Stimulated activated CD4-positive, alpha-beta T cell treated with anti-CD3 and anti-CD28 coated beads, TNF-alpha, amount 100 ng/mL, for 4 hours (primary cell): ENCODE results near the gene CPED1.
"Not testable (repeated sequence)": the region's sequence is repeated elsewhere in the genome, so short reads cannot be mapped to it uniquely, and the experiment has no call there.

Experiments used
- DNase-seq, 3 experiments: peaks; one replicate each; pipeline ENCODE4 v3.0.0-alpha.2; 2020; ENCODE audit warnings: low read depth in 3 of 3

The CPED1 gene

GRCh38 chr7:121286186-121286585, 297.7 kb downstream of the CPED1 start:
- DNase-seq: no peak

DNA sequence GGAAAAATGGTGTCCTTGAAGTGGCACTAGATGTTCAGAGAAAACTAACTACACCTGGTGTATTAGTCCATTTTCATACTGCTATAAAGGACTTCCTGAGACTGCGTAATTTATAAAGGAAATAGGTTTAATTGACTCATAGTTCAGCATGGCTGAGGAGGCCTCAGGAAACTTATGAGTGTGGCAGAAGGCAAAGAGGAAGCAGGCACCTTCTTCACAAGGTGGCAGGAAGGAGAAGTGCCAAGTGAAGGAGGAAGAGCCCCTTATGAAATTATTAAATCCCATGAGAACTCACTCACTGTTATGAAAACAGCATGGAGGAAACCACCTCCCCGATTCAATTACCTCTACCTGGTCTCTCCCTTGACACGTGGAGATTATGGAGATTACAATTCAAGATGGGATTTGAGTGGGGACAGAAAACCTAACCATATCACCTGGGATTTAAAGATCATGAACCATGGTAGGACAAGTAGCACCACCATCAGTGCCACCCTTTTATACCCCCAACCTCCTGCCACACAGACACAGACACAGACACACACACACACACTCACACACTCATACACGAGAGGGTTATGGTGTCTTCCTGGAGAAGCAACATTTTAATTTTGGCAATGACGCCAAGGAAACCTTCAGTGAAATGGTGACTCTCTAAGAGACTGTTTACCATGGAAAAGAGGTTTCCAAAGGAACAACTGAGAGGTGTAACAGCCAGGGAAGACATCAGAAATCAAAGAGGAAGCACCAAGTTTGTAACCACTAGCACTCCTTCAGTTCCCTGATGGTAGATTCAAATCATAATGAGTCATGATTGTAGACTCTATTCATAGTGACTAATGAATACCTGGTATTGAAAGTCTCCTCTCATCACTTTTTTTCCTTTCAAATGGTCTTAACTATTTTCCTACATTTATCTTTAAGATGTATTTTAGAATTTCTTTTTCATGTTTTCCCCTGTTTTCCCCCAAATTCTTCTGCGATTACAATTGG, 298.5 kb downstream of the CPED1 start:
- DNase-seq: no peak

DNA sequence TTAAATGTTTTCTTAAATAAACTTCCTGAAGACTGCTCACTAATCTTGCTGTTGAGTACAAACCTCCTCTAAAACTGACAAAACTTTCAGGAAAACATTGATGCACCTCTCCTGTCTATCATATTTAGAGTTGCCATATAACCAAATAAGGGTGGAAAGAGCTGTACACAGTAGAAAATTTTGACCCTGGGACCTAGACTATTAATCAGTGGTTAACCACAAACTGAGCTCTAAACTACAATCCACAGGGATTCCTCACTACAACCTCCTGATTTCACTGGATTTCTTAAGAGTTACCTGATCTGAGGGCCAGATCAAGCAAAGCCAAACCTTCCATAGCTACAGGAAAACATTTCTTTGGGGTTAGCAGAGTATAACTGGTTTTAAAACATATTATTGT, 300.4 kb downstream of the CPED1 start:
- DNase-seq: no peak

GRCh38 chr7:121289930-121290329, 301.4 kb downstream of the CPED1 start:
- not testable (repeated sequence) for DNase-seq

GRCh38 chr7:121294448-121294992, 306.0 kb downstream of the CPED1 start:
- no peak for DNase-seq

DNA sequence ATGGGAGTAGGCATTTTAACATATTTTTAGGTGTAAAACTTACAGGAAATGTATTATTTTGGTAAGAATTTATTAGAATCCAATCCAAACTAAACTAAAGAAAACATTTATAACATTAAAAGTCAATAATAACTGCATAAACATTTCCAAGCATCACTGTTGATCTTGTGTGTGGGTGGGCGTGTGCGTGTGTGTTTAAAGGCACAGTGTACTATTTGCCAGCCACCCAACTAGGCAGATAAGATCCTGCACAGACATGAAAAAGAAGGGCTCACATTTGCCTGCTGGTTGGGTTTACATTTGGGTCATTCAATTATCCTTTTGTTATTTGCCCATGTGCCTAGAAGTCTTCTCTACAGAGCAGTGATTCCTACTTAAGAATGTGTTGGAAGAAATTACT, 309.3 kb downstream of the CPED1 start:
- DNase-seq: no peak

GRCh38 chr7:121298831-121299239, 310.3 kb downstream of the CPED1 start:
- DNase-seq: no peak

GRCh38 chr7:121300685-121301420, 312.3 kb downstream of the CPED1 start:
- no peak for DNase-seq

GRCh38 chr7:121301446-121302213, 313.1 kb downstream of the CPED1 start:
- DNase-seq: no peak

DNA sequence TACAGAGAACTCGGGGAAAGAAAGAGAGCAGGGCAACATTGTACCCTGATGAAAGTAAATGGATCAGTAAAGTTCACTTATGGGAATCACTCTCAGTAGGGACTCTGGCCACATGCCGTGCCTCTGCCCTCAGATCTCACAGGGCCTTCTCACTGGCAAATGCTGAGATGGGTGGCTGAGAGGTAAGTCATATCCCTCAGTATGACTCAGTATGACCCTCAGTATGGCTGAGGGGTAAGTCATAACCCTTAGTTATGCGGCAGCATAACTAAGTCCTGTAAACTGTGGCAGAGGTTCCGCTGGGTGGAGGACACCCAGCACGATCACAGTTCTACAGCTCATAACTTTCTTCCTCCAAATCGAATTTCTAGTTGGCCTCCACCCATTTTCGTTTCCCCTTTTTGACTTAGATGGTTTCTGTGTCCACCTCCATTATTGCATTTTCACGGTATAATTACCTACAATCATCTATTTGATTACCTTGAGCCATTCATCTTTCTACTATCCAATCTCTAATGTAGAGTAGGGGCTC, 313.8 kb downstream of the CPED1 start:
- DNase-seq: no peak

DNA sequence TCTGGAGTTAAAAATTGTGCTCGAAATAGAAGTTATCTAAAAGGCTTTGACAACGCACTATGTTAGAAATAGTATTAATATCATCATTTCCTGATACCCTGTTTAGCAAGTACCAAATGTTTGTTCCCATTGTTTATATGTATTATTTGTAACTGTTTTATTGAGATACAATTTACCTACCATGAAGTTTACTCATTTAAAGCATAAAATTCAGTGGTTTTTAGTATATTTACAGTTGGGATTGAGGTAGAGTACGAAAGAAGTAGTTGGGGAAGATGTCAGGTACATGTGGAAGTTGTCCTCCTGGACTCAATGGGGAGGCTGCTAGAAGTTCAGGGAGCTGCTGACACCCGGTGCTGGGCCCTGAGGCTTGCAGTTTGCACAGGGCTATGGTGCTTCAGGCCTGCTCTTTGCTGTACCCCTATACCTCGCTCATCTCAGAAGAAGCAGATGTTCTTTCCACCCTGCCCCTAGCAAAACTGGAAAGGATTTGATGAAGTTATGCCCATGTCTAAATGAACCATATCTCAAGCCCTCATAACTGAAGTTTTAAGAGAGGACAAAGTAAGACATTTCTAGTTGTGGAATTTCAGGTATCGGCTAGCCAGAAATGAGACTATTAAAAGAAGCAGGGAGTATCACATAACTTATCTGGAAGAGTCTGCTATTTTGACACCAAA, 315.1 kb downstream of the CPED1 start:
- DNase-seq: no peak

DNA sequence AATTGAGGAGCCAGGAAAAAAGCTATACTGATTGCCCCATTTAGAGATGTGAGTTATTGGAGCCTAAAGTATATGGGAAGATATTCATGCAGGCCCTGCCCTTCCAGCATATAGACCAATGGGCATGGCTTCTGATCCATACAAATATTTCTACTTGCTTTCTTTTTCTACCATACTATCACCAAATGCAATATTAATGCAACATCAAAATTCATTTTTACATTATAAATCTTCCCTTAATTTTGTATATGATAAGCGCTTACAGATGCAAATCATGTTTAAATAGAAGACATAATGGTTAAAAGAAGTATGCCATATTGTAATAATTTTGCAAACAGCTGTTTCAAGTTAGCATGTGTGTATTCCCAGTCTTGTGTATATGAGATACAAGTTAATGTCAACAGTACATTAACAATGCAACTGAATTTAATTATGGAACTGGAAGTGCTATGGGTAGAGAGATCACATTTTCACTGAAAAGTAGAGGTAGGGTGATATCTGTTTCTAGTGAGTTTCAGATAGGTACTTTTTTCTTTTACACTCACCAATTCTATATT, 315.7 kb downstream of the CPED1 start:
- no peak for DNase-seq

DNA sequence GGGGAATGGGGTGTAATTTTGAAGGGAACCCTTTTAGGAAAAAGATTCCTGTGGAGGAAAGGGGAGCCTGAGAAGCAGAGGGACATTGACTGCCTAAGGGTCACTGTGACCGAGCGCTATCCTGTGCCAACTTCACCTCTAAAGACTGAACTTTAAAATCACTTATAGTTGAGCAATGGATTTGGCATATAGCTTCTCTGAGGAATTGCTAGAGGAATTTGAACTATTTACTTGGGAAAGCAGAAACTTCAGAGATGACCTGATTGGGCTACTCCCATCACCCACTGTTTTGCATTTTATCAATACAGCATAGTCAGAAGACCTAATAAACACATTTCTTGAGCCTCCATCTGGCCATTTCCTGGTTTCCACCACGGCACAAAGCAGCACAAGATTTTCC, 316.6 kb downstream of the CPED1 start:
- no peak for DNase-seq

DNA sequence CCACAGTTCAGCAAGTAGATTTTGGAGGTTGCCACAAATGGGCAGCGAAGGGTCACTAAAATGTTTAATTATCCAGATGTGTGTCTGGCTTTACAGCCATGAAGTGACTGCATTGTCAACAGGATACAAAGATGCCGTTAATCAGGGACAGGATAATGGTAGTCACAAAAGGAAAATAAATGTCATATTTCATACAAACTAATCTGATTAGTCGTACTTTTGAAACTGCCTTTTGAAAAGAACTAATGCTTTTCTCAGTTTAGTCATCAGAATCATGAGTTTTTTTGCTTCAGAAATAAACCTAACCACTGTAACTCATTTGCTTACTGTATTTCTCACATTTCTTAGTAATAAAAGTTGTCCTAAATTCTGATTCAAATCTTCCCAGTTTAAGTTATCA, 318.1 kb downstream of the CPED1 start:
- DNase-seq: no peak

DNA sequence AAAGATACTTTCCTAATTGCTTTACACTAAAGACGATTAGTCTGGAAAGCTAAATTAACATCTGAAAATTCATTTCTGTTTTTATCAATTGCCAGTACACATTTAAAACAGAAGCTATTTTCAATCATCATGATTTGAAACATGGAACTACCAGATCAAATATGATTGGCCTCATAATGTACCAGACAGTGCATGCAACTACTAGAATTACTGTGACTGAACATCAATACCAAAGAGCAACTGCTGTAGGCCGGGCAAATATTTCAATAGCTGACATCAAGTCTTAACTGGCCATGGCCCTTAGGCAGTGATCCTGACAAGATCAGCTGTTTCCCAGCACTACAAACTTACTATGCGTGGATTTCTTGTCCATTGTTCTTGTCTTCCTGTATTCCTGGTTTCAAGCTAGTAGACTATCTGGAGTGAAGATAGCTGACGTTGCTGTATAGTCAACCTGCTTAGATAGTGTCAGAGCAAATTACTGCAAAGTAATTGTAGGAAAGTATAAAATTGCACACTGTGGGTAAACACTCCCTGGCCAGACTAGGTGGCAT, 318.6 kb downstream of the CPED1 start:
- no peak for DNase-seq

- no peak for DNase-seq
These were observed 324.8 kb downstream of the CPED1 start for GRCh38 chr7:121313220-121313792.

DNA sequence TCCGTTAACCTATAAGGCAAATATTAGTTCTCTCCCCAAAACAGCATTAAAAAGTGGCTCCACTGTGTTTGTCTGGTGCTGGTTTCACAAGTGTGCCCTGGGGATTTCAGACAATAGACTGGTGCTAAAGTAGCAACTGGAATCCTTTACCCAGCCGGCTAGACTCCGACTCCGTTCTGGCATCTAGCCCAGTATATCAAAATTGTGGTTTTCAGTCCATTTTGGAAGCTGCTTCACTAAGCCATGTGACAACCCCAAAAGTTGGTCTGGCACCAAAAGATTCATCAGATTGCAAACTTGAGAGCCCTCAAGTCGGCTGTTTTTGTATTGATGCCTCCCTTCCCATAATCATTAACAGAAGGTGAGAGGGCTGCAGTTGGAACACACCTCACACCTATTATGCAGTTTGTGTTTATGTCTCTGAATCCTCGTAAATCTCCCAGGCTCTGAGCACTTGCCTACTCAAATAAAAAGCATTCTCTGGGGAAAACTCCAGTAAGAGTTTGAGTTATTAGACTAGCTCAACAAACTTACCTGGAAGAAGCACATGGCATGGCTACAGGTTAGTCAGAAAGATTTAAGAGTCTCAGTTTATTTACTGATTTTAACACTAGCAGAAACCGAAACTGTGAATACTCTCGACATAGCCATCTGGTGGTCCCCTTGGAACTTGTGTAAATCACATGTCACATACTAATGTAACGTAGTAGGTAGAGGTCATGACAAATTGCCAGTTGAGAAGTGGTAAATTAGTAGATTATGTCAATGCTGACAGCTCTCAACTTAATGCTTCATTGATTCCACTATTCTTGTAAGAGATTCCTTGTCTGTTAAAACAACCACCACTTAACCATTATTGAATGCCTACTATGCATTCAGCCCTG, 325.5 kb downstream of the CPED1 start:
- no peak for DNase-seq

DNA sequence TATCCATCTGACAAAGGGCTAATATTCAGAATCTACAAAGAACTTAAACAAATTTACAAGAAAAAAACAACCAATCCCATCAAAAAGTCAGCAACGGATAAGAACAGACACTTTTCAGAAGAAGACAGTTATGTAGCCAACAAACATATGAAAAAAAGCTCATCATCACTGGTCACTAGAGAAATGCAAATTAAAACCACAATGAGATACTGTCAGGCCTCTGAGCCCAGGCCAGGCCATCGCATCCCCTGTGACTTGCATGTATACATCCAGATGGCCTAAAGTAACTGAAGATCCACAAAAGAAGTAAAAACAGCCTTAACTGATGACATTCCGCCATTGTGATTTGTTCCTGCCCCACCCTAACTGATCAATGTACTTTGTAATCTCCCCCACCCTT, 326.7 kb downstream of the CPED1 start:
- DNase-seq: not testable (repeated sequence)

DNA sequence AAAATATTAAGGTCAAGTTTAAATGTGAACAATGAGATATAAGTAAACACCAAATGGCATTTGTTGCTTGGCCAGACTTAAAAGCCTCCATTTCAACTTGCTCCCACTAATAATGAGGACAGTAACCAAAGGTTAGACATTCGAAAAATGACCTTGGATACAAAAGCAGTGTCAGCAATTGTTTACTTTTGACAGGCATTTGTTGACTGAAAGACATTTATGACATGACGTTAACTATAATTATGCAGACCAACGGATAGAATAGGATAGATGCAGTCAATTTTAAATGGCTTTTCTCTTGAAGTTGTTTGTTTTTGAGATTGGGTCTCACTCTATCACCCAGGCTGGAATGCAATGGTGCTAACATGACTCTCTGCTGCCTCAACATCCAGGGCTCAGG, 333.9 kb downstream of the CPED1 start:
- DNase-seq: no peak
